ENCODE data around the gene NUBP1.
"Not testable (repeated sequence)": the region's sequence is repeated elsewhere in the genome, so short reads cannot be mapped to it uniquely, and the experiment has no call there.

Gene NUBP1

DNA sequence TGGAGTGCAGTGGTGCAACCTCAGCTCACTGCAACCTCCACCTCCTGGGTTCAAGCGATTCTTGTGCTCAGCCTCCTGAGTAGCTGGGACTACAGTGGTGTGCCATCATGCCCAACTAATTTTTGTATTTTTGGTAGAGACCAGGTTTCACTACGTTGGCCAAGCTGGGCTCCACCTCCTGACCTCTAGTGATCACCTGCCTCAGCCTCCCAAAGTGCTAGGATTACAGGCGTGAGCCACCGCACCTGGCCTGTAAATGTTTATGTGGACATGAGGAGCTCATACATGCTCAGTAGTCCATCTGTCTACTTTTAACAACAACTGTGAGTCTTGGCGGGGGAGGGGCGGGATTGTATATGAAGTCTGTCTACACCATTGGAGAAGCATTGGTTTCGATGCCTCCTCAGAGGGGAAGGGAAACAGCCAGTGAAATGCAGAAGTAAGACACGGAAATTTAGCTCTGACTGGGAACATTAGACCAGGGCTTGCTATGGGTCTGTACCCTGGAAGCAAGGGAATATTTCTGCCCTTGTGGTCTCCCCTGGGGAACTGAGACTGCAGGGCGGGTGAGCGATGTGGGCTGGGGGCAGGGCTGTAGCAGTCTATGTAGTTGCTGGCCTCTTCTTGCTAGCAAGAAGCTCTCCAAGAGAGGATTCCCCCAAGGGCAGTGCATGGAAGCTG, 9.3 kb downstream of the NUBP1 start:
- peak; percentile 29 for DNase-seq

DNA sequence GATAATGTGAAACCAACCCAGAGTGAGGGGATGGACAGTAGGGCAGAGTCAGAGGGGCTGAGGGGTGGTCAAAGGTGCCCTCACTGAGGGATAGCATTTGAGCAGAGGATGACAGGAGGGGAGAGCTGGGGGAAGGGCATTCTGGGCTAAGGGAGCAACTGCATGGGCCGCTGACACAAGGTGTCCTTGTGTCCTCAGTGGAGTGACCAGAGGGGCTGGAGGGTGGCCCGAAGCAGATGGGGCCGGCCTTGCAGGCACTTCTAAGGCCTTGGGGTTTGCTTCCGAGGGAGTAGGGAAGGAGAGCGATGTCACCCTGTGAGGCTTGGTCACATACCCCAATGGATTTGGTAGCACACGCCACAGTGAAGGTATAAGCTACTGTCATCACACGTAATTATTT, 10.0 kb downstream of the NUBP1 start:
- no peak for DNase-seq

DNA sequence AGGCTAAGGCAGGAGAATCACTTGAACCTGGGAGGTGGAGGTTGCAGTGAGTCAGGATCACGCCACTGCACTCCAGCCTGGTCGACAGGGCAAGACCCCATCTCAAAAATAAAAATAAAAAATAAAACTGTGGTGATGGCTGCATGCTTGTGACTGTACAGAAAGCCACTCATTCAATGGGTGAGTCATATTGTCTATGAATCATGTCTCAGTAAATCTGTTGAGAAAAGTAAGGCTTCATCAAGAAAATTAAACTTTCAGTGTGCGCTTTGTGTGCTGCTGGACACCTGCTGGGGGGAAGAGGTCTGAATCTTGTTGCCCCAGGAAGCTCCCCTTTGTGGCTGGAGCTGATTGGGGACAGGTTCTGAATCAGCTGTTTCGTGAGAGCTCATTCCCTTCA, 11.3 kb downstream of the NUBP1 start:
- DNase-seq, result no peak

DNA sequence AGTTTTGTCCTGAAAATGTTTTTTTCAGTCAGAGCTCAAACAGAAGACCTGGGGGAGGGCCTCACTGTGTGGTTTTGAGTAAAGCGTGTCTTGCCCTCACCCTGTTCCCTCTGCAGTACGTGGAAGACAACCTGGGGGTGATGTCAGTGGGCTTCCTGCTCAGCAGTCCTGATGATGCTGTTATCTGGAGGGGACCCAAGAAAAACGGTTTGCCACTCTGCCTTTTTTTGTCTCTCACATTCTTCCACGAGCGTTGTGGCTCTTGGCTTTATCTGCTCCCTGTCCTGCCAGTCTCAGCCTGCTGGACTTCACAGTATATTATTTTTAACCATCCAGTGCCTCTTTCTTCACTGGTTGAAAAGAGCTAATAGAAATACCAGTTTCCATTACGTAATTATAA, 12.9 kb downstream of the NUBP1 start:
- no peak for DNase-seq

DNA sequence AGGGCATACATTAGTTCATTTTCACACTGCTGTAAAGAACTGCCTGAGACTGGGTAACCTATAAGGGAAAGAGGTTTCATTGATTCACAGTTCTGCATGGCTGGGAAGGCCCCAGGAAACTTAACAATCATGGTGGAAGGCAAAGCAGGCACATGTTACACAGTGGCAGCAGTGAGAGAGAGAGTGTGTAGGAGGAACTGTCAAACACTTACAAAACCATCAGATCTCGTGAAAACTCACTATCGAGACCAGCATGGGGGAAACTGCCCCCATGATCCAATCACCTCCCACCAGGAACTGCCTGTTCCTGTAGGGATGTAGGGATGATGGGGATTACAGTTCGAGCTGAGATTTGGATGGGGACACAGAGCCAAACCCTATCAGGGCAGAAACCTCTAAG, 17.2 kb downstream of the NUBP1 start:
- no peak for DNase-seq

DNA sequence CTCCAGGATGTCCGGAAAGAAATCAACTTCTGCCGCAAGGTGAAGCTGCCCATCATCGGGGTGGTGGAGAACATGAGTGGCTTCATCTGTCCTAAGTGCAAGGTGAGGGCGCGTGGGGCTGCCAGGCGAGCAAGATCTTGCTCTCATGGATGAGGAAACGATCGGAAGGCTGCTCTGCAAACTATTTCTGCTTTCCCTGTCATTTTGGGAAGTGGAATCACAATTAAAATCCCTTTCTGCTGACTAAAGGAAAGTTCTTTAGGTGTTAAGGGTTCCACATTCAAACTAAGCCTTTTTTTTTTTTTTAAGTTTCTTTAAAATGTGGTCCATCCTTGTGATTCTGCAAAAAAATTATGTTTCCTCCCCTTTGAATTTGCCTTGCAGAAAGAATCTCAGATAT, 17.7 kb downstream of the NUBP1 start:
- DNase-seq, result no peak

DNA sequence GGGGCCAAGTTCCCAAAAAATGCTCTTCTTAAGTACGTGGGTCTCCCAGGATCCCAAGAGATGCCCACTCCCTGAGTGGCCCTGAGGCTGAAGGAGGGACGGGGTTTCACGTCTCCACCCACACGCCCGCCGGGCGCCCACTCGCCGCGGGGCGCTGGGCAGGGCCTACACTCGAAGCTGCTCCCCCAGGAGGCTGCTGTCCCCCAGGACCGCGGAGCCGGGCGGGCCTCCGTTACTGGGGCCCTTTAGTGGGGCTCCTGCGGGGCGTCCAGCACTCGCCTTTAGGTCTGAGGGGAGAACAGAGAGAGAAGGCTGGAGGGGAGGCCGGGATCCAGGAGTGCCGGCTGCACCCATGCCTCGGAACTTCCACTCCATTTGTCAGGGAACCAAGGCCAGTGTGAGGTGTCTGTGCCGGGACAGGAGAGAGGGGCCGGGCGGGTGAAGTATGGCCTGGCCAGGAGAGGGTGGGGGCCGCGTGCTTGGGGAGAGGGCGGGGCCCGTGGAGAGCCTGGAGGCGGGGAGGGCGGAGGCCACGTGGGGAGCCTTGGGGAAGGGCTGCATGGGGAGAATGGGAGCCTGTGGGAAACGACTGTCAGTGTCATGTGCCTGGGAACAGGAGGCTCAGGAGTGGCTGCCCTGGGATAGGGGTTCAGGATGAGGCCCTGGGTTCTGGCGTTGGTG, 18.8 kb downstream of the NUBP1 start:
- no peak for DNase-seq

DNA sequence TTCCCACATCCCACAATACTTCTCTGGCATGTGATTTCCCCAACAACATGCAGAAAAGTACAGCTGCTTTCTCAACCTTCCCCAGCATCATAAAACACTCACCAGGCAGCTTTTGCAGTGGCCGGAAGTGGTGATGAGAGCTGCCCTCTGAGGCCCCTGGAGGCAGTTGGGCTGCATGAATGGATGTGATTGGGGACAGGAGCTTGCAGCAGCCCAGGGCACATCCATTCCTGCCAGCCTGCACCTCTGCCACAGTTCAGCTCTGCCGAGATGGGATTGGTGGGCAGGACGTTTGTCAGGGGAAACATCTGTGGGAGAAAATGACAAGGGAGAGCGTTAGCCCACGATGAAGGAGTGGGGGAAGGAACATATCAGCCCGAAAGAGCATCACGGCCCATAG, 19.8 kb downstream of the NUBP1 start:
- DNase-seq, result no peak

DNA sequence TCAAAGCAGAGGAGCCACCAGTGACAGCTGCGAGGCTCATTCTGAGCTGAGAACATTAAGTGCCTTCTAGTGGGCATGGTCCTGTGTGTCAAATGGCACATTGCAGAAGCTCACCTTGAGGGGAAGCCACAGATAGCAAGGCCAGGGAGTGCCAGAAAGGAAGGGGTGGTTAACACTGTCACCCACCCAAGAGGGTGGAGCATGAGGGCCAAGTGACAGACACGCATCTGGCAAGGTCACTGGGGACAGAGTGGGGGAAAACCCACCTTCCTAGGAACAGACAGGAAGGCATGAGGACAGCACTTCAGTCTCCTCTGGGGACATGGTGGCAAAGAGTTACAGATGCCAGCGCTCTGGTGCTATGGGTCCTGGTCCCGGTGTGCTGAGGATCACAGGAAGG, 22.1 kb downstream of the NUBP1 start:
- peak; percentile 52 for DNase-seq

DNA sequence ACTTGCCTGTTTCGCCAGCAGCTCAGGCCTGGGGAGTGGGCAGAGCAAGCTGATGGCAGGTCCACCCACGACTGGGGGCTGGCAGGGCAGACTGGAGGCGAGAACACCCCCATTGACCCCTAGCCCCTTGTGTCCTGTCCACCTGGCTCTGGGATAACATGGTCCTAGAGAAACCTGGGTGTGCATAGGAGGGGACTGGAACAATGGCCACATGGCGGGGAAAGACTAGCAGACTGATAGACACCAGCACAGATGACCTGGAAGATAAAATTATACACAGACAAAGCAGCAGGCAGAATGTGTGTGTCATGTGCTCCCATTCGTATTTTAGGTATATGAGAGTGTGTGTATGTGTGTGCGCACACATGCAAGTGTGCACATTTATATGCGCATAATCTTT, 23.5 kb downstream of the NUBP1 start:
- no peak for DNase-seq

DNA sequence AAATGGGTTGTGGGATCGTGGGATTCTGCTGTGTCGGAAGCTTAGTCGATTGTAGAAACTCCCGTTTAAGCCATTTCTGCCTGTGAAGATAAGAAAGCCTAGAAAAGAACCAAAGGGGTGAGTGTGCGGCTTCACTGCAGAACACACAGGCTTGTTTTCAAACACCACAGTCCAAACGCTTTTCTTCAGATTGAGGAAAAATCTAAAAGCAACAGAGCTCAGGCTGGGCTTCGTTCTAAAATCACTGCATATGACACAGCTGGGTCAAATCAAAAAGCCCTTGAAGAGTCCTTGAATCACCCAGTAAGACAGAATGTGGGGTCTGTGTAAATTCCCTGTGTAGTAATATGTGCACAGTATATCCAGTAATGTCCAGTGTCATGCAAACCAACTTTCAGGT, 25.7 kb downstream of the NUBP1 start:
- no peak for DNase-seq

DNA sequence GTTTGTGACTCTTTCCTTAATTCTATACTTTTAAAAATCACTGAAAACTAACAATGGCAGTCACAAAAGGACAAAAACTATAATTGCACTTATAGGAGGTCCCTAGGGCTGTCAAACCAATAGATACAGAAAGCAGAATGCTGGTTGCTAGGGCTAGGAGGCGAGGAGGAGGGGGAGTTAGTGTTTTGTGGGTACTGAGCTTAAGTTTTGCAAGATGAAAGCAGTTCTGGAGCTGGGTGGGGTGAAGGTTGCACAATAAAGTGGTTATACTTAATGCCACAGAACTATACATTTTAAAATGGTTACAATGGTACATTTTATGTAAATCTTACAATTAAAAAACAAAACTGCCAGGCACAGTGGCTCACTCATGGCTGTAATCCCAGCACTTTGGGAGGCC, 27.3 kb downstream of the NUBP1 start:
- peak; percentile 28 for DNase-seq

DNA sequence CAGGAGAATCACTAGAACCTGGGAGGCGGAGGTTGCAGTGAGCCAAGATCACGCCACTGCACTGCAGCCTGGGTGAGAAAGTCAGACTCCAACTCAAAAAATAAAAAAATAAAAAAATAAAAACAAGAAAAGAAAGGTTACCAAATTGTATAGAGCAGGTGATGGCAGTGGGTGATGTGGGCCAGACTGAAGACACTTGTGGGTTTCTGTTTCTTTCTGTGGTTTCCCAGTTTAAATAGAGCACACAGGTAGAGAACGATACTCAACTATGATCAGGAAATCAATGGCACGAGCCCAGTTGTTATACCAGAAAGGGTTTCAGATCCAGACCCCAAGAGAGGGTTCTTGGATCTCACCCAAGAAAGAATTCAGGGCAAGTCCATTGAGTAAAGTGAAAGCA, 32.6 kb downstream of the NUBP1 start:
- peak; percentile 6 for DNase-seq

DNA sequence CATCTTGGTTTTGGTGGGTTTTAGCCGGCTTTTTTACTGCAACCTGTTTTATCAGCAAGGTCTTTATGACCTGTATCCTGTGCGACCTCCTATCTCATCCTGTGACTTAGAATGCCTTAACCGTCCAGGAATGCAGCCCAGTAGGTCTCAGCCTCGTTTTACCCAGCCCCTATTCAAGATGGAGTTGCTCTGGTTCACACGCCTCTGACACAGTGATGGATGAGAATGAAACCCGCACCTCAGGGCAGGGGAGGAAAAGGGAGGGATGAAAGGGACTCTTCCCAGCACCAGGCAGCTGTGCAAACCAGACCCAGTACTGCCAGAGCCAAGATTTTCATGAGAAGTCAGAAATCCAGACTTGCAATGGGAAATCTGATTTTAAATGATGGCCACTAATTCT, 33.3 kb downstream of the NUBP1 start:
- DNase-seq, result not testable (repeated sequence)

DNA sequence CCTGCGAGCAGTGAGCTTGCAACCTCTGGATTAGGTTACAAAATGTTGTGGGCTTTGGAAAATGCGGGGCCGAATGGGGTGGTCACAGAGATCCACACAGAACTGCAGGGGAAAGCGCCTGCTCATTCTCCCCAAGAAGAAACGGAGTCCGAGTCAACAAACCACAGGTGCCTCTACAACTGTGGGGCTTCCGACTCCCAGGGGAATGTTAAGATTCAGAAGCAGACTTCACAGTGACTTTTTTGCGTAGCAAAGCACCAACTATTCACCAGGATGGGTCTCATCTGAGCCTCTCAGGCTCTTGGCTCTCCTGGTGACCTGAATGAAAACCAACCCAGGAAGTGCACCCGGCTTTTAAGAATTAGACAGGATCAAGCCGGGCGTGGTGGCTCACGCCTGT, 33.7 kb downstream of the NUBP1 start:
- DNase-seq, result no peak

DNA sequence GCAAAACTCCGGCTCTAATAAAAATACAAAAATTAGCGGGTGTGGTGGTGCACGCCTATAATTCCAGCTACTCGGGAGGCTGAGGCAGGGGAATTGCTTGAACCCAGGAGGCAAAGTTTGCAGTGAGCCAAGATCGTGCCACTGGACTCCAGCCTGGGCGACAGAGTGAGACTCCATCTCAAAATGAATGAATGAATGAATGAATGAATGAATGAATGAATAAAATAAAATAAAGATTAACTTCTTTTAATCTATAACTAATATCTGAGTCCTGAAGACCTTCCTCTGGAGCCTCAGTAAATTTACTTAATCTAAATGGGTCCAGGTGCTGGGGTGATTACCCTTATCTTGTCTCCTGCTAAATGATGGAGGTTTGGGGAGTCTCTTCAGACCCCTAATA, 36.3 kb downstream of the NUBP1 start:
- DNase-seq, result not testable (repeated sequence)

DNA sequence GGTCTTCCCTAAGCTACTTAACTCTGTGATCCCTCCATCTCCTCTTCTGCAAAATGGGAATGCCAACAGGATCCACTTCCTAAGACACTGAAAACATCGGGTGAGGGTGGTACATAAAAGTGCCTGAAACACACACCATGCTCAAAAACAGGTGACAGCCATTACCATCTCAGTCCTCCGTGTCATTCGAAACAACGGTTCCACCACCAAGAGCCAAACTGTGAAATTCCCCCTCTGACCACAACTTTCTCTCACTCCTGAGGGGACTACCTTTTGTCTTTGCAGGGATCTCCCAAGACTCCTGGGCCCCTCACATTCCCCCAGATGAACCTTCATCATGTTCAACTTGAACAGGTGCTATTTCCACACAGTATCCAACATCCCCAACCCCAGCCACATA, 37.0 kb downstream of the NUBP1 start:
- DNase-seq, result no peak

DNA sequence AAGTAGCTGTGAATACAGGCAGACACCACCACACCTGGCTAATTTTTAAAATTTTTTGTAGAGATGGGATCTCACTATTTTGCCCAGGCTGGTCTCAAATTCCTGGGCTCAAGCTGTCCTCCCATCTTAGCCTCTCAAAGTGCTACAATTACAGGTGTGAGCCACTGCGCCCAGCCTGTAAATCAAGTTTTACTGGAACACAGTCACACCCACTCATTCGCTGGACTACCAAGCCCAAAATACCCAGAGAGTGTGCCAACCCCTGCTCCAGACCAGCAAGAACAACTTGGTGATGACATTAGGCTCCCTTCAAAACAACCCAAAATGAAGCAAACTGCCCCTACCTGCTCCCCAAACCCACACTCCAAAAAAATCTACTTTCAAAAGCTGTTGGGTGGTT, 39.0 kb downstream of the NUBP1 start:
- DNase-seq, result no peak

DNA sequence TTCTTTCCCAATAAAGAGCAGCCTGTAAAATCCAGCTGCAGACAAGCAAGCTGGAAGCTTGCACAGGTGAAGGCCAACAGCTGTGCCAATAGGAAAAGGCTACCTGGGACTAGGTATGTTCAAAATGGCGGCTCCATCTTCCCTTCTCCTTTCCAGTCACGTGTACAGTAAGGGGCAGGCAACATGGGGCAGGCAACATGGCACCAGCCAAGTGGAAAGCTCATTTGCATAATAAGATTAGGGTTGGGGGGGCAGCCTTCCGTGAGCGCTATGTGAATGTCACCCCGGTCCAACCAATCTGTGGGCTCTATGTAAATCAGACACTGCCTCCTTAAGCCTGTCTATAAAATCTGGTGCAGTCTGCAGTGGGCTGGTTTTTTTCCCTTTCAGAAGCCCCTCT, 43.7 kb downstream of the NUBP1 start:
- DNase-seq, result no peak

DNA sequence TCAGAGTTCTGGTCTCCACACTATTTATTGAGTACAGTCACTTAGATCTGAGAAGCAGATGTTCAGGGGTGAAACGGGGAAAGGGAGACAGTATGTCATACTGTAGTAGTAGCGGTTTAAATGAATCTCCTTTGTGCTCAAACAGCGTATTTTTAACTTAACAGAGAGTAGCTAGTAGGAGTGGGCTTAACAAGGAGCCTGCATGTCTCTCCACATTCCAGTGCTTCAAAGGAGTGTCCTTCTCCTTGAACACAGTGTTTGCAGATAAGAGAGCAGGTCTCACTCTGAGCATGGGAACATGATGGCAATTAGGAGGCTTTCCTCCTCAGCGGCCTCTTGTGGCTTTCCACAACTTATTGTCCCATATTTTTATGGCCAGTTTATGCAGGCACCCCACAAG, 45.0 kb downstream of the NUBP1 start:
- not testable (repeated sequence) for DNase-seq

DNA sequence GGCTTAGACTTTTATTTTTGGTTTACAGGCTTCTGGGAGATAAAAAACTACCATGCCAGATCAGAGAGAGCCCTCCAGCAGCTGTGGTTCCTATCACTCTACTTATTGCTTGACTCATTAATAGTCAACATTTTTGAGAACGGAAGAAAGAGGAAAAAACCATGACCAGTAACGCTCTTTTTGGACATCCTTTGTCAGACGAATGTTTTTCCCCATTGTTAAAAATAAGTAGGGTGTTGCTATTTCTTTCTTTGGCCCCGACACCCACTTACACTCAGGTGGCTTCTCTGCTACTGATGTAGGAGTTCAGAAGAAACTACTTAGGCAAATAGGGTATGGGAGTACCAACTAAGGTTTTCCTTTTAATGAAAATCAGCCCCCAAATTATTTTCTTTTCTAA, 47.4 kb downstream of the NUBP1 start:
- no peak for DNase-seq

DNA sequence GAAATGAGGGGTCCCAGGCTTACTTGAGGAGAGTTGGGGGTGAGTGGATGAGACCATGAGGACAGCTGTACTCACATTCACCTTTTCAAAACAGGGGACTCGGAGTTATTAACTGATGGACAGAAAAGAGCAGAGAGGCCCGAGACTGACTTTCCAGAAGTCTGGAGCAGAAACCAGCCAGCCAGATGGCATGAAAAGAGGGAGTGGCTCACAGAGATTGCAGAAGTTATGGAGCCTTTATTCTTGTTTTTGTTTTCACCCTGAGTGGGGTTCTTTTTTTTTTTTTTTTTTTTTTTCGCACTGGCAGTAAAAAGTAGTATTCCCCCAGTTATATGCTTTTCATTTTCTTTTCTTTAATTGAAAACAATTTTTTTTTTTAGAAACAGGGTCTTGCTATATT, 56.1 kb downstream of the NUBP1 start:
- no peak for DNase-seq

DNA sequence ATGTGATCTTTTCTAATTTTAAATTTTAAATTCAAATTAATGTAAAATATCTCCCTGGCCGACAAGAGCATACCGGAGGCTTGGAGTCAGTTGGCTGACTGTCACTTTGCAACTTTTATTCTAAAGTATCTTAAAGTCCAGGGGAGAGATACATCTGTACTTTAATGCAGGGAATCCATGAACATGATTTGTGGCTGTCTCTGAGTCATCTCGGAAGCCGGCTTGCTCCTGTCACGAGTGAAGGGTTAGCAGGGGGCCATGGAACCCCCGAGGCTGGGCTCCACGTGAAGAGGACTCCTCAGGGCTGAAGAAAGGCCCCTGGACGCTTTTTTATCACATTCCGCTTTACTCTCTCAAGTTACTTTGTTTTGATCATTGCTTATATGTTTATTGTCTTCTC, 61.7 kb downstream of the NUBP1 start:
- DNase-seq, result no peak

DNA sequence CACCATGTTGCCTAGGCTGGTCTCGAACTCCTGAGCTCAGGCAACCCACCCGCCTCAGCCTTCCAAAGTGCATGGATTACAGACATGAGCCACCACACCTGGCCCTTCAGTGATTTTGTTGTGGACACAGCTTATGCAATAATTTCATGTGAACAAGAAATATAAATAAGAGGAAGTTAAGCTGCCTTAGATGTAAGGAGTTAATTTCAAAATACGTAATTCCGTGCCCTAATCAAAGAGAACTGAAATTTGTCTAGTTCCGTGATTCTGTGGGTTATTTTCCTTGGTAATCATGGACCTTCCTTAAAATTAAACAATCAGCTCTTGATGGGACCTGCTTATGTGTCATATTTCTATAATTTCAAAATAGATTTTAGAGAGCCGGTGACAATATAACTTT, 63.1 kb downstream of the NUBP1 start:
- DNase-seq, result peak; percentile 15

DNA sequence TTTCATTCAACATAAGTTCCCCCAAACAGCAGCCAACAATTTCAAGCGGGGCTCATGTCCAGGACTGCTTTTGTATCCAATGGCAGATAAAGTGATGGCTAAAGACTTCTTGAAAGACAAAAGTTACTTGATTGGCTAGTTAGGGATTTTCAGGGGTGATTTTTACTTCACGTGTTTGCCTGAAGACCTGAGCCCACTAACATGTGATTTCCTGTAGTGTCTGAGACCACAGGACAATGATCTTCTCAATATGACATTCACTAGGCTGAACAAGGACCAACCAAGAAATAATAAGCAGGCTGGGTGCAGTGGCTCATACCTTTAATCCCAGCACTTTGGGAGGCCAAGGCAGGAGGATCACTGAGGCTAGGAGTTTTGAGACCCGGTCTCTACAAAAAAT, 64.6 kb downstream of the NUBP1 start:
- DNase-seq, result no peak

Data from CD4-positive, alpha-beta T cell treated with Interleukin-4 for 4 hours (primary cell).